EH (cell line): ENCODE measurements around the gene NAGS.
A peak's percentile ranks its signal among the peaks of the same experiment; 100 is the strongest.
"Not testable (repeated sequence)": the region's sequence is repeated elsewhere in the genome, so short reads cannot be mapped to it uniquely, and the experiment has no call there.

Experiments
- DNase-seq: peaks from one replicate; pipeline ENCODE4 v3.0.0-alpha.2; 2015; ENCODE audit warnings: low read depth

The NAGS gene

DNA sequence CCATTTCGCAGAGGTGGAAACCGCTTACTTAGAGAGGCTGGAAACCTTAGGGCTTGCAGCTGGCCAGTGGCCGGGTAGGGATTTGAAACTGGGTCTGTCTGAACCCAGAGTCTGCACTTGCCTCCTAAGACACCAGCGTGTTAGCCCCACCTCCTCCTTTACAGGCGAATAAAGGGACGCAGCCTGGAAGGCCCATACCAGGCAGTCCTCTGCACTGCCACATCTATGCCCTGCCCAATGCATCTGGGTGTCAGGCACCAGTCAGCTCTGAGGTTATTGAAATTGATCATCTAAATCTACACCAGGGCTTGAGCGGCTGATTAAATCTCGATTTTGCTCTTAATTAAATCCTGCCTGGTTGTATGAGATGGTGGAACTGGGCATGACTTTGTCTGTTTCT is 19.9 kb upstream of the NAGS start:
- DNase-seq = peak; percentile 31

DNA sequence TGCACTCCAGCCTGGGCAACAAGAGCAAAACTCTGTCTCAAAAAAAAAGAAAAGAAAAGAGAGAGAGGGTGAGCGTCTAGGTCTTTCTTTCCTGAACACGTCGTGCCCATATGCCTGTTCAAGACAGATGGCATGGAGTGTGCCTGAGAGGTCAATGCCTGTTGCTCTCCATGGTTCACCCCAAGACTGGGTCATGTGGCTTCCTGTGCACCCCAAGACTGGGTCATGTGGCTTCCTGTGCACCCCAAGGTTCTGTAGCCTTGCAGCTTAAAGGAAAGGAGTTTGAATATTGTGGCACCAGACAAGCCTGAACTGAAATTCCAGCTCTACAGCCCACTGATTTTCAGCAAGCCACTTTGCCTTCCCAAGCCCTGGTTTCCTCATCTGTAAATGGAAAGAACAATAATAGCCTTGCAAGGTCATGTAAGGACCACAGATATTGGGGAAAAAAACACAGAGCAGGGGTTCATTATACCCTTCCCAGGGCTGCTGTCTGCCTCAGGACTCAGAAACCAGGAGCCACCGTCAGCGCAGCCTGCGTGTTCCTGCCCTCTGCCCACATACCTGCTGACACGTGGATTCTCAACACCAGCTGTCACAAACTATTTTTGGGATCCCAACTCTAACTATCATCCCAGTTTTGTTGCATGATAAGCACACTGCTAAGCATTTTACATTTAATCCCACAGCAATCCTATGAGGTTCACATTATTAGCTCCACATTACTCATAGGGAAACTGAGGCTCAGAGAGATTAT is 18.0 kb upstream of the NAGS start:
- DNase-seq = no peak

DNA sequence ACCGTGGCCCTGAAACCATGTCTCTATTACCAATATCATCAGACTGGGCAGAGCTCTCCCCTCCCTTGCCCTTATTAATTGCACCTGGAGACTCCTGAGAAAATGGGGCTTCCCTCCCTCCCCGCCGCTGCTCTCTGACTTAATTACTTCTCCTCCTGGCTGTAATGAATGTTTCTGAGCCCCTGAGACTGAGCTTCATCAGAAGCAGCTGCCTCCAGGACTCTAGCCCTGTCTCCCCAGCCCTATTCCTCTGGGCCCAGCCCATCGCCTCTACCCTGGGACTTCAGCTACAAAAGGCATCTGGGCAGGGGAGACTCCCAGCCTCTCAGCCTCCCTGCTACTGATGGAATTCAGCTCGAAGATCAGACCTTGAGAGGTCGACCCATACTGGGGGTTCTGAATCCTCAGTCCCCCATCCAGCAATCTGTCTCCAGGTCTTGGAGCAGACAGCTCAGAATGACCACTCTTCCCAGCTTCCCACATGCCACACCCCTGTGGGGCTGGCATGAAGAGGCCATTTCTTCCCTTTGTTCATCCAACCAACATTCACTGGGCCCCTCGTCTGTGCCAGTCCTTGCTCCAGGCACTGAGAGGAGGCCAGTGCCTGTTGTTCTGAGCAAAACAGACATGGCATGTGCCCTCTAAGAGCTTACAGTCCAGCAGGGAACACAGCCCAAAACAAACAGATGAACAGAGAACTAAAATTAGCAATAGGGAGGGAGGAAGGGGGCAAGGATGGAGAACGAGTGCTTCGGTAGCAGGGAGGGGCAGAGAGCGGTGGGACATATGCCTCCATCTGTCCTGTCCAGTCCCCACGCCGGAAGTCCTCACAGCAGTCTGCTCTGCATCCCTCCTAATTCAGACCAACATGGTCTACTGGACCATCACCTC is 17.0 kb upstream of the NAGS start:
- no peak for DNase-seq

DNA sequence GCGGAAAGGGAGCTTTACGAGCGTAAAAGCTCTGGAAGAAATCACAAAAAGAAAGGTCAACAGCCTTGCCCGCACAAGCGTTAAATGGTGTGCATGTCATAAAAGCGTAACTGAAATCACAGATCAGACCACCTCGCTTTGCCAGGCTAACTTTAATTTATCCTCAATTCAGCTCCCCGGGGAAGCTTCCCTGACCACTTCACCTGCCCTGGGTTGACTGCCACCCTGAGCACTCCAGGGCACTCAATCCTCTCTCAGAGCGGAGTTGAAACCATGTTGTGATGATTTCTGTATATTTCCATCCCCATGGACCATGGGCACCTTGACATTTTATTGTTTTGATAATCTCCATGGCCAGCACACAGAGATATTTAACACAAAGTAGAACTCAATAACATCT is 16.1 kb upstream of the NAGS start:
- no peak for DNase-seq

DNA sequence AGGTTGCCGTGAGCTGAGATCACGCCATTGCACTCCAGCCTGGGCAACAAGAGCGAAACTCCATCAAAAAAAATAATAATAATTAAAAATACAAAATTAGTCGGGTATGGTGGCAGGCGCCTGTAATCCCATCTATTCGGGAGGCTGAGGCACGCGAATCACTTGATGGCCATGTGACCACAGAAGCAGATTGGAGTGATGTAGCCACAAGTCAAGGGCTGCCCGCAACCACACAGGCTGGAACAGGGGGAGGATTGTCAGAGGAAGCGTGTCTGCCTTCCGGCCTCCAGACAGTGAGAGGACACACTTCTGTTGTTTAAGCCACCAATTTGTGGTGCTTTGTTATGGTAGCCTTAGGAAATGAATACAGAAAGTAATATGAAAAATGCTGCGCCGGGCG is 11.8 kb upstream of the NAGS start:
- DNase-seq = no peak

DNA sequence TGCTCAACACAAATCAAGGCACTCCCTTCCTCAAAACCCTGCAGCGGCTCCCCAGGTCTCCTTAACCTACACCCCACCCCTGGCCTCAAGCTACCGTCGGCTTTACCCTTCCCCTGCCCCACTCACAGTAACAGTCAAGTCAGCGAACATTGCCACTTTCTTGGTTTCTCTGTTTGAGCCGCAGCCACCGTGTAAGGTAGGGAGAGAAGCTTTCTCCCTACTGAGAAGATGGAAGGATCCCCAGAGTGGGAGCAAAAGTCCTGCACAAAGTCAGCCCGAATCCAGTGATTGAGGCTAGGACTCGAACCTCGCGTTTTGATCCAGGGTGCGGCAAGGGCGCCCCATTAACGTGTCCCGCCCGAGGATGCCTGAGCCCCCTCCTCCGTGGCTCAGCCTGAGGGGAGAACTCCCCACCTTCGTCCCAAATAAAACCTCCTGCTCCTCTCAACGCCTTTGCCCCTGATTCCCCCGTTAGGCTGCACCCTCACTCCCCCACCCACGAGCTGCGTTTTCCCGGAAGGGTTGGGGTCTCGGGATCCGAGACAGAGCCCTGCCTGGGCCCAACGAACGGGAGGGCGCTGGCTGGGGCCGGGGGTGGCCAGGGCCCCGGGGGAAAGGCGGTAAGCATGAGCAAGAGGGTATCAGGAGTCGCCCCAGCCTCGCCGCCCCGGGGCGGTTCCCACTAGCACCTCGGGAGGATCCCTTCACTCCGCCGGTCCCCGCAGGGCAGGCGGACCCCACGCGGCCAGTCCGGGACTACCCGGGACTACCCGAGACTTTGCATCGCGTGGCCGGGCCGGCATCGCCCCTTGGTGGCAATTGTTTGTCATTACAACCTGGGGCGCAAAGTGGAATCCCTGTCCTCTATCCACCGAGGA is 9.9 kb upstream of the NAGS start:
- peak; percentile 68 for DNase-seq

DNA sequence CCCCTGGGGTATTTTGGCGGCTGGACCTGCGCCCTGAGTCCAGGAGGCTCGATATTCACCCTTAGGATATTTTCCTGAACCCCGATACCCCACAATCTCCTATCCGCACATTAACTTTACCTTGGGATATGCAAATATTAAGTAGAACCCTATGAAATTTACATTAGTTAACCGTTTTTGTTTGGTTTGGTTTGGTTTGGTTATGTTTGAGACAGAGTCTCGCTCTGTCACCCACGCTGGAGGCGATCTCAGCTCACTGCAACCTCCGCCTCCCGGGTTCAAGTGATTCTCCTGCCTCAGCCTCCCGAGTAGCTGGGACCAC is 9.3 kb upstream of the NAGS start:
- no peak for DNase-seq

DNA sequence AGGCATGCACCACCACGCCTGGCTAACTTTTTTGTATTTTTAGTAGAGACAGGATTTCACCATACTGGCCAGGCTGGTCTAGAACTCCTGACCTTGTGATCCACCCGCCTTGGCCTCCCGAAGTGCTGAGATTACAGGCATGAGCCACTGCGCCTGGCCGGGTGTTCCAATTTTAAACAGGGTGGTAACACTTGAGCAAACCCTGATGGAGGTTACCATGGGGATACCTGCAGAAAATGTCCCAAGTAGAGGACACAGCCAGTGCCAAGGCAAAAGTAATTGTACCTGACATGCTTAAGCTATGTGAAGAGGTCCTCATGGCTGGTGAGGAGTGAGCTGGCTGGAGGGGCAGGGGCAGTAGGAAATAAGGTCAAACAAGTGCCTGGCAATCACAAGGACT is 7.2 kb upstream of the NAGS start:
- DNase-seq = not testable (repeated sequence)

DNA sequence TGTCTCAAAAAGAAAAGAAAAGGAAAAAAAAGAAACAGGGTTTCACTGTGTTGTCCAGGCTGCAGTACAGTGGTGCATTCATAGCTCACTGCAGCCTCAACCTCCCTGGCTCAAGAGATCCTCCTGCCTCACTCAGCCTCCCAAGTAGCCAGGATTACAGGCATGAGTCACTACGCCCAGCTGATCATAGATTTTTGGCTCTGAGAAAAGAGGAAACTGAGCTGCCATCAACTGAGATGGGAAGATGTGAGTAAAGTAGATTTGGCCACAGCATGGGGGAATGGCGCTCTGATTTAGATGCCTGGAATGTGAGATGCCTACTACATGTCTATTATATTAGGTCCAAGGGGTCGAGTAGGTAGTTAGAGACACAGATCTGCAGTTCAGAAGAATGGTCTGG is 5.9 kb upstream of the NAGS start:
- peak; percentile 84 for DNase-seq

DNA sequence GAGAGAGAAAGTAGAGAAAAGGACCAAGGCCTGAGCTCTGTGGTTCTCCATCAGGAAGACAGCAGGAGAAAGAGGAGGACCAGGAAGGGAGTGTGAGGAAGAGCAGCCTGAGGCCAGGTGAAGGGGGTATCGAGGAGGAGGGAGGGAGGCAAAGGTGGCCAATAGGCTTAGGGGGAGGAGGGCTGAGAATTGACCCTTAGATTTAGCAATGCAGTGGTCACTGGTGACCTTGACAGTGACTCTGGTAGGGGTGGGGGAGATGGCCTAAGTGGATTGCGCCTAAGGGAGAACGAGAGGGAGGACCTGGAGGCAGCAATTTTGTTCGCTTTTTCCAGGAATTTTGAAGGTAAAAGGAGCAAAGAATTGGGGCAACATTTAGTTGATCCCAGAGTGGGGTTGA is 5.4 kb upstream of the NAGS start:
- no peak for DNase-seq

DNA sequence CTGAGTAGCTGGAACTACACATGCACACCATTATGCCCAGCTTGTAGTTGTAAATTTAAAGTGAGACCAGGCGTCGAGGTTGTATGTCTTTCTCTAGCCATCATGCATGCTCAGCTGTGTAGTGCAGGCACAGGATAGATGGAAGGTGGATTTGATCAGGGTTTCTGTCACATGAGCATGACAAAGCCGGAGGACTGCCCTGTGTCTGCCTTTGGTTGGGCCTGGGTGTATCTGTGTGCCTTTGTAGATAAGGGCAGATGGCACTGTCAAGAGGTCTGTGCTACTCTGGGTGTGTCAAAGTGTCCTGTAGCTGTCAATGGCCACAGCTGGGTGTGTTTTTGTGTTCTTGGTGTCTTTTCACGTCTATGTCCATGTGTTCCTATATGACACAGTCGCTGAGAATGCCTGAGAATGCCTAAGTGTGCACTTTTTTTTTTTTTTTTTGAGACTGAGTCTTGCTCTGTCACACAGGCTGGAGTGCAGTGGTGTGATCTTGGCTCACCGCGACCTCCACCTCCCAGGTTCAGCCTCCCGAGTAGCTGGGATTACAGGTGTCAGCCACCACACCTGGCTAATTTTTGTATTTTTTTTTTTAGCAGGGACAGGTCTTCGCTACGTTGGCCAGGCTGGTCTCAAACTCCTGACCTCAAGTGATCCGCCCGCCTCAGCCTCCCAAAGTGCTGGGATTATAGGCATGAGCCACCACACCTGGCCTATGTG is 4.1 kb upstream of the NAGS start:
- peak; percentile 25 for DNase-seq

DNA sequence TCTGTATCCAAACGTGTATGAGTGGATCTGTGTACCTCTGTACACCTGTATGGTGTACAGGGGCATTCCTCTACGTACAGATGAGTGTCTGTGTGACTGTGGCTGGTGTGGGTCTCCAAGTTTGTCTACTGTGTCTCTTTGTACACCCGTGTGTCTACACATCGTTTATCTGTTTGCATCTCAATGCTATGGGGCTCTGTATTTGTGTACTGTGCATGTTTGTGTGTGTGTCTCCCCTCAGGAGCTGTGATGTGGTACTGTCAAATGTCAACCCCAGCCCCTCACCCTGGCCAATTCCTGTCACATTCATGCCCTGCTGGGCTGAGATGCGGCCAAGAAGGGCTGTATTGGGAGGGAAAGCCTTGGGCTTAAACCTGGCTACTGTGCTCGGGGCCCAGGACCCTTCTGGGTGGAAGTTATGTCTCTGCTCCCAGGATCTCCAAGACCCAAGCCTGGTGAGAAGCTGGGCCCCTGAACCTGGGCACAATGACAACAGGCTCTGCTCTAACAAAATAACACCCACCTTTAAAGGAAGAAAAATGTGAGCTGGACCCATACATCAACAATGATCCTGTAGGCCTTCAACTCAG is 3.5 kb upstream of the NAGS start:
- no peak for DNase-seq

DNA sequence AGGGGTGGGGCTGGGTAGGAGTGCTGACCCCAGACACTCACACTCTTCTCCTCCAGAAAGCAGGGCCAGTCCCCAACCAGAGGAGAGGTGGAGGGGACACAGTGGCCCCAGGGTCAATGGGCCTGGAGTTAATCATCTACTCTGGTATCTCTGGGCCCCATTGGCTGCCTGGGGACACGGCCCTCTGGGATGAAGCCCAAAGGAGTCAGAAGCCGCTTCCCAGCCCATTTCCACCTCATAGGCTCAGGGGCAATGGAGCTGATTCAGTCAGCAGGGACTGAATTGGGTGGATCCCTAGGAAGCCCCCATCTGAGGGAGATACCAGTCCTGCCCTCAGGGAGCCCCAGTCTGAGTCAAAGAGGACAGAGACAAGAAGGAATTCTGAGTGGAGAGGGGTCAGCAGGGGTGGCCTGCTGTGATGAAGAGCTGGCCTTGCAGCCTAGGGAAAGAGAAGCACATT is 2.9 kb upstream of the NAGS start:
- peak; percentile 26 for DNase-seq

DNA sequence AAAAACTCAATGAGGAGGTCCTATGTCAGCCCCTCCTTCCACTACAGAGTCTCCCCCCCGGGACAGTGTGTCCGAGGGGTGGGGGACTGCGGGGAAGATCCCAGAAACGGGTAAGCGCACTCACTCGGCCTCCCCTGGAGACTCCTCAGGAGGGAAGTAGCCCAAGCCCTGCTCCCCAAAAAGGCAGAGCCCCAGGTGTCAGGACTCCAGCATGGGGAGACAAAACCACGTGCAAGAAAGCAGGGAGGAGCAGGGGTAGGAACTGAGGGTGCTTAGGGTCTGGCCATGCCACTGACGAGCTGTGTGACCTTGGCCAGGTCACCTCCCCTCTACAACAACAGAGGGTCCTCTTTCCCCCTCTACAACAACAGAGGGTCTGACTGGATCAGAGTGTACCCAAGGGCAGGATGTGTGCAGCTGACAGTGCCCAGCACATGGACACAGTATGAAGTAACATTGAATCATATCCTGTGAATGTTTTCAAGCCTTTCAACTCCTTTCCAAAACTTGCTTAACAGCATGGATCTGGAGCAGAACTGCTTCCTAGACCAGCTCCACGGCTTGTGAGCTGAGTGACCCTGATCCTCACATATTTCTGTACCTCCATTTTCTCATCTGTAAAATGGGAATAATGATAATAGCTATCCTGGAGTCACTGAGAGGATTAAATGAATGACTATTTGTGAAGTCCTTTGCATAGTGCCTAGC is 2.1 kb upstream of the NAGS start:
- peak; percentile 86 for DNase-seq

DNA sequence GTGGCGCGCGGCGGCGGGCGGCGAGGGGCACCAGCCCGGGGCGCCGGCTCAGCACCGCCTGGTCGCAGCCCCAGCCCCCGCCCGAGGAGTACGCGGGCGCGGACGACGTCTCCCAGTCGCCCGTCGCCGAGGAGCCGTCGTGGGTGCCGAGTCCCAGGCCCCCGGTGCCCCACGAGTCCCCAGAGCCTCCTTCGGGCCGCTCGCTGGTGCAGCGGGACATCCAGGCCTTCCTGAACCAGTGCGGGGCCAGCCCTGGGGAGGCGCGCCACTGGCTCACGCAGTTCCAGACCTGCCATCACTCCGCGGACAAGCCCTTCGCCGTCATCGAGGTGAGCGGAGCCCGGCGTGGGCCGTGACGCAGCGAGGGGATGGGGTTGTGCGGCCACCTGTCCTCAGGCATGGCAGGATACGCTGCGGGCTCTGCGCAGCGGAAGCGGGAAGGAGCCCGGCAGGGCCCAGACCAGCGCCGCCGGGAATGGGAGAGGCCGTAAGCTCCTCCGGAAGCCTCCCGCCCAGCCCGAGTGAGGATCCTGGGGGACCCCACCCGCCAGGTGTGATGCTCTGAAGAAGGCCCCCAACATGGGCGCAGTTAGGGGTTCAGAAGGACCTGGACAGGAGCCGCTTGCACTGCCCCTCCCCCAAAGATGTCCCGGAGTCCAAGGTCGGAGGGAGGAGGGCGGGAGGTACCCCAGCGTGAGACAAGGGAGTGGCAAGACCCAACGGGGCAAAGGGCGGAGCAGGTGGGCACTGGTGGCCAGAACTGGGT is 522 bp downstream of the NAGS start:
- no peak for DNase-seq

DNA sequence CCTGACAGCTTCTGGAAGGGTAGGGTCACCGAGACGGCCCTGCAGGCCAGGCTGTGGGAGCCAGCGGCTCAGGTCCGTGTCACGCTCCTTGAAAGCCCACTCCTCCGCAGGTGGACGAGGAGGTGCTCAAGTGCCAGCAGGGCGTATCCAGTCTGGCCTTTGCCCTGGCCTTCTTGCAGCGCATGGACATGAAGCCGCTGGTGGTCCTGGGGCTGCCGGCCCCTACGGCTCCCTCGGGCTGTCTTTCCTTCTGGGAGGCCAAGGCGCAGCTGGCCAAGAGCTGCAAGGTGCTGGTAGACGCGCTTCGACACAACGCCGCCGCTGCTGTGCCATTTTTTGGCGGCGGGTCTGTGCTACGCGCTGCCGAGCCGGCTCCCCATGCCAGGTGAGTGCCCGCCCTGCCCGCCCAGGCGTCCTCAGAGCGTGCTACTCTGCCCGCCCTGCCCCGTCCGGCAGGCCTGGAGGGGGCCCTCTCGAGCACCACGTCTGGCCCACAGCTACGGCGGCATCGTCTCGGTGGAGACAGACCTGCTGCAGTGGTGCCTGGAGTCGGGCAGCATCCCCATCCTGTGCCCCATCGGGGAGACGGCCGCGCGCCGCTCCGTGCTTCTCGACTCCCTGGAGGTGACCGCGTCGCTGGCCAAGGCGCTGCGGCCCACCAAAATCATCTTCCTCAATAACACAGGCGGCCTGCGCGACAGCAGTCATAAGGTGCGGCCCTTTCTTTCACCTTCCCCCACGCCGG is 1.3 kb downstream of the NAGS start:
- DNase-seq = no peak

DNA sequence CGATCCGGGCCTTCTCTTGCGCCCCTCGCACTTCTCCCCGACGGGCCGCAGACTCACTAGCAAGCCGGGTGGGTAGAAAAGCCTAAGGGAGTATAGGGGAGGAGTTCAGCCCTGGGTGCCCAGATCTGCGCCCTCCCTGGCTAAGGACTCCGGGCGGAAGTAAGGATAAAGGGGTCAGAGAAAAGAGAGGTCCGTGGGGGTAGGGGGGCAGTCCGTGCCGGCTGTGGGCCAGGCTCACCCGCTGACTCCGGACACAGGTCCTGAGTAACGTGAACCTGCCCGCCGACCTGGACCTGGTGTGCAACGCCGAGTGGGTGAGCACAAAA is 1.8 kb downstream of the NAGS start:
- no peak for DNase-seq

DNA sequence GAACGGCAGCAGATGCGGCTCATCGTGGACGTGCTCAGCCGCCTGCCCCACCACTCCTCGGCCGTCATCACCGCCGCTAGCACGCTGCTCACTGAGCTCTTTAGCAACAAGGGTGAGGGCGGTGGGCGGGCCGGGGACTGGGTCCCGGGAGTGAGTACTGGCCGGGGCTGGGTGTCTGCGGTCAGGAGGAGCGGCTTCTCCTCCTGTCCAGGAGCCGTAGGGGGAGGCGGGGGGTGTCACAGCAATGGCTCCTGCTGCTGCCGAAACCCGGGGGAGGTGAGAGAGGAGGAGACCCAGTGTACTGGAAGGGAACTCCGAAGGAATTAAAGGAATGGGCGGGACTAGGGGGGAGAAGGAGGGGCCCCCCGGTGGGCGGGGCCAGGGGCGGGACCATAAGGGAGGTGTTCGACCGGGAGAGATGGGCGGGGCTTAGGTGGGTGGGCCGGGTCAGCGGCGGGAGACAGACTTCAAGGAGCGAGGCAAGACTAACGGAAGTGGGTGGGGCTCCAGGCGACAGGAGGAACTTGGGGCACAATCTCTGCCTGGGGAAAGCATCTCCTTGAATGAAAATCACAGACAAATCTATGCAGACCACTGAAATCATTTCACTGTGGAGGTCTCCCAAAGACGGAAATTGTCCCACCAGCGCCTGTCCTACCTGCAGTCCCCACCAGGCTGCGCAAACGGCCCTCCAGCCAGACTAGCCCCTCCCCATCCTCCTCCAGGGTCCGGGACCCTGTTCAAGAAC is 2.4 kb downstream of the NAGS start:
- DNase-seq = peak; percentile 98
